ENCODE data around the gene BRD4. TPM values are rescaled to one million over a fixed set of nuclear protein-coding genes. Genes with fewer than 3 reads are reported as not detected.
A peak's percentile ranks its signal among the peaks of the same experiment; 100 is the strongest.

BRD4 gene
- total and polyA plus RNA-seq, 2 of the 13 experiments (the other 11 are each of a cell fraction or from before 2014, with no cell fraction given) = 10.5 to 11.4 TPM

GRCh38 chr19:15330801-15331418 is 1.4 kb downstream of the BRD4 start (continued):
- TF ChIP-seq ZBTB40 (IDR thresholded peaks at IDR 0.05) = no peak
- TF ChIP-seq ZBTB40 (CRISPR knock-in tag; IDR thresholded peaks at IDR 0.05) = no peak
- no peak for TF ChIP-seq HMG20B (CRISPR knock-in tag; conservative IDR thresholded peaks at IDR 0.05)
- TF ChIP-seq ZMAT5 (CRISPR knock-in tag; IDR thresholded peaks at IDR 0.05; ENCODE audit: borderline replicate concordance, low read depth) = no peak
- no peak for TF ChIP-seq CAMTA2 (CRISPR knock-in tag; IDR thresholded peaks at IDR 0.05; ENCODE audit: borderline replicate concordance)
- TF ChIP-seq ZNF44 (CRISPR knock-in tag; IDR thresholded peaks at IDR 0.05) = peak; percentile 67; the same call in 1 of the 2 replicates
- no peak for TF ChIP-seq ZBTB25 (CRISPR knock-in tag; IDR thresholded peaks at IDR 0.05)
- TF ChIP-seq ZNF124 (CRISPR knock-in tag; IDR thresholded peaks at IDR 0.05) = no peak
- TF ChIP-seq ARID2 (CRISPR knock-in tag; IDR thresholded peaks at IDR 0.05; ENCODE audit: borderline replicate concordance) = no peak
- TF ChIP-seq ZNF34 (CRISPR knock-in tag; IDR thresholded peaks at IDR 0.05; ENCODE audit: borderline replicate concordance) = no peak
- no peak for TF ChIP-seq ZBTB46 (CRISPR knock-in tag; IDR thresholded peaks at IDR 0.05; ENCODE audit: borderline replicate concordance)
- TF ChIP-seq SOX6 (IDR thresholded peaks at IDR 0.05) = no peak
- TF ChIP-seq SOX6 (CRISPR knock-in tag; IDR thresholded peaks at IDR 0.05) = 0 out of 2 replicates have a peak, but pooled peaks have one; percentile 18
- no peak for TF ChIP-seq GPN1 (CRISPR knock-in tag; IDR thresholded peaks at IDR 0.05; ENCODE audit: borderline replicate concordance)
- TF ChIP-seq ZNF598 (CRISPR knock-in tag; IDR thresholded peaks at IDR 0.05; ENCODE audit: borderline replicate concordance) = 0 out of 2 replicates have a peak, but pooled peaks have one; percentile 17
- no peak for TF ChIP-seq PCBP1 (IDR thresholded peaks at IDR 0.05; ENCODE audit: borderline replicate concordance, low read depth, low read length)
